NCI-H1436 treated with DMSO at 0.1 percent for 48 hours (cell line): ENCODE results near the gene LAMTOR5.
"Not testable (repeated sequence)": the region's sequence is repeated elsewhere in the genome, so short reads cannot be mapped to it uniquely, and the experiment has no call there.

Experiments
- DNase-seq: peaks from one replicate; lab custom pipeline; 2025; lab: John Stamatoyannopoulos, UW

LAMTOR5 gene

GRCh38 chr1:110426854-110427253 lies 19.4 kb upstream of the LAMTOR5 start:
- no peak for DNase-seq

- no peak for DNase-seq
Observed at GRCh38 chr1:110425612-110426152, 18.2 kb upstream of the LAMTOR5 start.

GRCh38 chr1:110424699-110425611 lies 17.5 kb upstream of the LAMTOR5 start:
- no peak for DNase-seq

GRCh38 chr1:110420874-110421793 lies 13.6 kb upstream of the LAMTOR5 start:
- no peak for DNase-seq

GRCh38 chr1:110420023-110420662 lies 12.6 kb upstream of the LAMTOR5 start:
- DNase-seq, result no peak

GRCh38 chr1:110418729-110419128 lies 11.2 kb upstream of the LAMTOR5 start:
- DNase-seq, result no peak

- not testable (repeated sequence) for DNase-seq
Observed at GRCh38 chr1:110413045-110413444, 5.6 kb upstream of the LAMTOR5 start.

- DNase-seq, result no peak
Observed at GRCh38 chr1:110412576-110412975, 5.1 kb upstream of the LAMTOR5 start.

GRCh38 chr1:110411173-110411735 lies 3.8 kb upstream of the LAMTOR5 start:
- no peak for DNase-seq

GRCh38 chr1:110409316-110409715 lies 1.8 kb upstream of the LAMTOR5 start:
- DNase-seq, result no peak

- DNase-seq, result no peak
Observed at GRCh38 chr1:110408488-110408887, 994 bp upstream of the LAMTOR5 start.

- DNase-seq, result not testable (repeated sequence)
Observed at GRCh38 chr1:110406407-110406806, 1.1 kb downstream of the LAMTOR5 start.

GRCh38 chr1:110404401-110404800 lies 3.1 kb downstream of the LAMTOR5 start:
- DNase-seq, result no peak

GRCh38 chr1:110403805-110404204 lies 3.7 kb downstream of the LAMTOR5 start:
- no peak for DNase-seq

- DNase-seq, result not testable (repeated sequence)
Observed at GRCh38 chr1:110396259-110396958, 11.1 kb downstream of the LAMTOR5 start.

- no peak for DNase-seq
Observed at GRCh38 chr1:110394493-110394820, 13.0 kb downstream of the LAMTOR5 start.

- DNase-seq, result no peak
Observed at GRCh38 chr1:110393691-110394492, 13.6 kb downstream of the LAMTOR5 start.

- no peak for DNase-seq
Observed at GRCh38 chr1:110393286-110393685, 14.2 kb downstream of the LAMTOR5 start.

- no peak for DNase-seq
Observed at GRCh38 chr1:110390692-110391245, 16.7 kb downstream of the LAMTOR5 start, which contains the start of gene SLC16A4. TSS of gene SLC16A4 (minus strand) at chr1:110391026. CDS start at chr1:110389323, 1,703 bp downstream.

- DNase-seq, result no peak
Observed at GRCh38 chr1:110390096-110390495, 17.4 kb downstream of the LAMTOR5 start.
